Measurements from ENCODE around the gene DCAF15.
"Not testable (repeated sequence)": the region's sequence is repeated elsewhere in the genome, so short reads cannot be mapped to it uniquely, and the experiment has no call there.

DCAF15 gene

GRCh38 chr19:13959962-13960862 lies 7.9 kb downstream of the DCAF15 start:
- DNase-seq: no peak

- no peak for DNase-seq
Observed at GRCh38 chr19:13960863-13961784, 8.8 kb downstream of the DCAF15 start.

- DNase-seq: no peak
Observed at GRCh38 chr19:13961826-13962698, 9.8 kb downstream of the DCAF15 start.

DNA sequence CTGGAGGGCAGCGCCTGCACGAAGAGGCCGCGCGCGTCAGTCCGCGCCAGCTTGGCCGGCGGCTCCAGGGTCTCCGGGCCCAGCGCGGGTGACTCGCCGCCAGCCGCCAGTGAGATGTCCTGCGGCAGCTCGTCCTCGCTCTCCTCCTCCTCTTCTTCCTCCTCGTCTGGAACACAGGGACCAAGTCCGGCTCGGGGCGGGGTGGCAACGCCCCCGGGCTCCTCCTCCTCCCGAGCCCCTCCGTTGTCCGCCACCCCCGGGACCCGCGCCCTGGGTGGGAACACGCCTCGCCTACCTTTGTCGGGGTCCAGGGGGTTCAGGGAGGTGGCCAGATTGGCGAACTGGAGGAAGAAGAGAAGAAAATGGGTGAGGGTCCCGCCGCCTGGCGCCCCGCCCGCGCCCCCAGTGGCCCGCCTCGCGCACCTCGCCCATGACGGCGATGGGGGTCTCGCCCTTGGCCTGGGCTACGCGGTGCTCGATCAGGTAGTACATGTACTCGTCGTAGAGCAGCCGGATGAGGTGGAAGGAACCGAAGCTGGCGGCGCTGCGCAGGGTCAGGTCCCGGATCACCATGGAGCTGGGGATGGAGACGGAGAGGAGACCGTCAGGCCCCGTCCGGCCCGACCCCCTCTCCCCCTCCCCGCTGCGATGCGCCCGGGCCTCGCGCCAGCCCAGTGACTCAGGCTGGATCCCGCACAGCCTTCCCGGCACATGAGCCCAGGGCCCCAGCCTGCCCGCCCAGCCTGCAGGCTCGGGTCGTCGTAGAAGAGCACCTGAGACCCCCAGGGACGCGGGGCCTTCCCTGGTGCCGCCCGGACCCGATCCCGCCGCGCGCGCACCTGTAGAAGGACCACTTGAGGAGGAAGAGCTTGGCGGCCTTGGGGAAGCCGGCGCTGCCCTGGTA lies 10.6 kb downstream of the DCAF15 start:
- no peak for DNase-seq

GRCh38 chr19:13963603-13964105 lies 11.3 kb downstream of the DCAF15 start:
- DNase-seq: no peak

DNA sequence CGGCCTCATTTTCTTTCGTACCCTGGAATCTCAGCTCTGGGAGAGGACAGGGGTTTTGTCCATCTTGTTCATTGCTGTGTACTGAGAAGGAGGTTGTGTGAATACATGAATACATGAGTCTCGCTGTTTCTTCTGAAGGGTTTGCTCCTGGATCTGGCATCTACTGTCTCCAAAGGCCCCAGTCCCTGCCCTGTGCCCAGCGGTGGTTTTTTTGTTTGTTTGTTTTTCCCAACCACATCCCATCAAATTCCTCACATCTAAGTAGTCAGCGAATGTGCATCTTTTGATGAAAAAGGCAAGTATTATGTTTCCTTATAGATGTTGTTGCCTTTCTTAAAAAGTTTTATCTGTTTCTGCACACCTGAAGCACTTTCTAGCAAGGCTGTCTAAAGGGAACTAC lies 12.5 kb downstream of the DCAF15 start:
- no peak for DNase-seq

DNA sequence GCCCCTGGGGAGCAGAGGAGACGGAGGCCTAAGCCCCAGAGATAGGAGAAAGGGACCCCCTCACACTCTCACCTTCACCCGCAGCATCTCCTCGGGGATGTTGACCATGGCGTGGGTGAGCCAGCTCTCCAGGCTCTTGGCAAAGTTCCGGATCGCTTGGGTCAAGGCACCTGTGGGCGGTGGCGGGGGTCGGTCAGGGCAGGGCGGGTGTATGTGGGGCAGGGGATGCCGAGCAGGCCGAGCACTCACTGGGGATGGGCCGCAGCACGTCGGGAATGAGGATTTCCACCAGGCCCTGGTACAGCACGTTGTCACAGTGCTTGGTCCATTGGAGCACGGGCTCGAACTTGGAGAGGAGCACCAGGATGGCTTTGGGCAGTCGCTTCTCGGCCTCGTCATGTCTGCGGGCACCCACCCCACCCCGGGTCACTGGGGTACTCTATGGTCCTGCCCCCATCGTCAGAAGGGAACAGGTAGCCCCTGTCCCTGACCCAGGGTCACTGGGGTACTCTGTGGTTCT lies 13.1 kb downstream of the DCAF15 start:
- no peak for DNase-seq

DNA sequence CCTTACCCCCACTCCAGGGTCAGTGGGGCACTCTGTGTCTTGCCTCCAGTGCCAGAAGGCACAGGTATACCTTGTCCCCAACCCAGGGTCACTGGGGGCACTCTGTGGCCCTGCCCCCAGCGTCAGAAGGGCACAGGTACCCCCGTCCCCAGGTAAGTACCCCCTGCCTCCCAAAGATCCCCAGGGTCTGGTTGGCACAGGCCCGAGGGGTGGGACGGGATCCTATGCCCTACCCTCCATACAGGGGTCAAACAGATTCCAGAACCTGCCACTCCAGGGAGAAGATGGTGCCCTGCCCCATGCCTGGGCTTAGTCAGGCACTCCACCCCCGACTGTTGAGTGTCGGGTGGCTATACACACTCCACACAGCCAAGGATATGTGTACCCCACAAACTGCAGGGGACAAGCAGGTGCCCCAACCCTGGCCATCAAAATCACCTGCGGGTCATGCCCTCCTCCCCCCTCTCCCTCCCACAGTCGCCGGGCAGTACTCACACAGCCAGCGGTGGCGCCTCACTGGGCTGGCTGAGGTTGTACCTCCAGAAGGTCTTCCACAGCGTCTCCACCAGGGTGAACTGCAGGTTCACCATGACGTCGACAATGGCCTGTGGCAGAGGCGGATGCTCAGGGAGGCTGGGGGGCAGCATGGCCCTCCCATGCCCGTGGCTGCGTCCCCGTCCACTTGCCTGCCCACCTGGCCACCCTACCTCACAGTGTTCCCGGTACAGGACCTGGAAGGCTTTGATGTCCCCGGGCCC lies 13.8 kb downstream of the DCAF15 start:
- DNase-seq: no peak

GRCh38 chr19:13966684-13967128 lies 14.4 kb downstream of the DCAF15 start:
- DNase-seq: no peak

GRCh38 chr19:13967206-13967605 lies 14.9 kb downstream of the DCAF15 start:
- DNase-seq: not testable (repeated sequence)

DNA sequence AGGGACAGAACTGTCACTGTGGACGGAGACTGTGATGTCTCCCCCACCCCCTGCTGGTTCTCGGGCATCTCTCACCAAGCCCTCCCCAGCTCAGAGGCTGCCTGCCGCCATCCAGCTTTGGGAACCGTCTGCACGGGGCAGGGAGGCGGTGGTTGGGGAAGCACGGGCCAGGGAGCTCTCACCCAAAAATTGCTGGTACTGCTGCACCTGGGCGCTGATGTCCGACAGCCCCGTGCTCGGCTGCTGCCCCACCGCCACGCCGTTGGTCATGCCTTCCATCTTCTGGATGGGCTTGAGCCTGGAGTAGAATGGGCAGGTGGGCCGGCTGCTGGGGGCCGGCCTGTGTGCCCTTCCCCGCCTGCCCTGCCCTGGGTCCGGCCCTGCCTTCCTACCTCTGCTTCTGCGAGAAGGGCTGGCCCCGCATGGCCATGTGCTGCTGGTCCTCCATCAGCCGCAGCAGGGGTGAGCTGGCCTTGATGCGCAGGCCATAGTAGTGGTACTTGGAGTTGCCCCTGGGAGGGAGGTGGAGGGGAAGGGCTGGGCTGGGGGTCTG lies 16.1 kb downstream of the DCAF15 start:
- no peak for DNase-seq

- DNase-seq: no peak
Observed at GRCh38 chr19:13968999-13969398, 16.7 kb downstream of the DCAF15 start.

DNA sequence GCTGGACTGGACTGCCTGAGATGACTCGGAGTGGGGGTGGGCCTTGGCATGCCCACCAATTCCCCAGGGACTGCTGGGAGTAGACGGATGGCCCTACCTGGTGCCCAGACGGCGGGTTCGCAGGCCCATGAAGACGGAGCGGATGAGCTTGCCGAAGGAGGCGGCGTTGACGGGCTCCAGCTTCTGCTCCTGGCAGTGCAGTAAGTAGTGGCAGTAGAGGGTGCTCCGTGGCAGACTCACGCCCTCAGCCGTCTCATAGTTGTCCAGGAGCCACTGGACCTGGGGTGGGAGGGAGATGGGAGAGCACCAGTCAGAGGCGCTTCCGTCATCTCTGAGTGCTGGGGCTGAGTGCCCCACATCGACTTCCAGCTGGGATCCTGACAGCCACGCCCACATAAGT lies 17.6 kb downstream of the DCAF15 start:
- no peak for DNase-seq

- DNase-seq: not testable (repeated sequence)
Observed at GRCh38 chr19:13971868-13972267, 19.6 kb downstream of the DCAF15 start.

DNA sequence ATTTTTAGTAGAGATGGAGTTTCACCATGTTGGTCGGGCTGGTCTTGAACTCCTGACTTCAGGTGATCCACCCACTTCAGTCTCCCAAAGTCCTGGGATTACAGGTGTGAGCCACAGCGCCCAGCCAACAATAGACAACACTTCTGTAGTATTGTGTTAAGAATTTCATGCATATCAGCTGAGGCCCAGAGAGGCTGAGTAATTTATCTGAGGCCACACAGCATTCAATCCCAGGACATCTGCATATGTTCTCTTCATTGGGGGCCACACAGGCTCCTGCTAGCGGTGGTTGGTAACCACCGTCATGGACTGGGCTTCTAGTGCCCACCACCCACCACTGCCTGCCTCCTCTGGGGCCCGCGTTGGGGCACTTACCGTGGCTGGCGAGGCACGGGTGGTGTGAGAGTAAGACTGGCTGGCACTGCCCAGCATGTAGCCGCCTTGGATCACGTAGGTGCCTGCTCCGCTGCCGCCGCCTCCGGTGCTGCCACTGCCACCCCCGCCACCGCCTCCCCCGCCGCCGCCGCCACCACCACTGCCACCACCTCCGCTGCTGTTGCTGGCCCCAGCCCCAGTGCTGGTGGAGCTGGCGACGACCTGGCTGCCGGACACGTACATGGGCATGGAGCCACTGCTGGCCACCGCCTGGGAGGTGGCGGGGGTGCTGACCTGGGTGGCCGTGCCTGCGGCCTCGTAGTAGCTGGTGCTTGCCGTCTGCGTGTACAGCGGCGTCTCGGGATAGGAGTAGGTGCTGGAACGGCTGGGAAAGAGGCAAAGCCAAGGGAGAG lies 20.3 kb downstream of the DCAF15 start:
- DNase-seq: no peak

DNA sequence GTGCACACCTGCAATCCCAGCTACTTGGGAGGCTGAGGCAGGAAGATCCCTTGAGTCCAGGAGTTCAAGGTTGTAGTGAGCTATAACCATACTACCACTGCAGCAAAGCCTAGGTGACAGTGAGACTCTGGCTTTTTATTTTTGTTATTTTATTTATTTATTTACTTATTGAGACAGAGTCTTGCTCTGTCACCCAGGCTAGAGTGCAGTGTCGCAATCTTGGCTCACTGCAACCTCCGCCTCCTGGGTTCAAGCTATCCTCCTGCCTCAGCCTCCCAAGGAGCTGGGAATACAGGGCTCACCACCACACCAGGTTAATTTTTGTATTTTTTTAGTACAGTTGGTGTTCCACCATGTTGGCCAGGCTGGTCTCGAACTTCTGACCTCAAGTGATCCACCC lies 21.2 kb downstream of the DCAF15 start:
- DNase-seq: not testable (repeated sequence)

GRCh38 chr19:13974073-13974472 lies 21.8 kb downstream of the DCAF15 start:
- DNase-seq: no peak

- no peak for DNase-seq
Observed at GRCh38 chr19:13975870-13976269, 23.6 kb downstream of the DCAF15 start.

DNA sequence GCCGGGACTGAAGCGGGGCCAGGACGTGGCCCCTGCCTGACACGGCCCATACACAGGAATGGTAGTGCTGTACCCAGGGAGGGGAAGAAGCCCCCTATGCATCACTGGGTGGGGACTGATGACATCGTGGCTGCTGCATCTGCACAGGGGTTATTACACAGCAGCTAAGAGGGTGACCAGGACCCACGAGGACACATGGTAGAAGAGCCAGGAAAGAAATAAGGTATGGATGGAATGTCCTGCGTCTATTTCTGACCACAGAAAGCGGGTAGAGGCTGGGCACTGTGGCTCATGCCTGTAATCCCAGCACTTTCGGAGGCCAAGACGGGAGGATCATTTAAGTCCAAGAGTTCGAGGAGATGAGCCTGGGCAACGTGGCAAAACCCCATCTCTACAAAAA lies 24.1 kb downstream of the DCAF15 start:
- DNase-seq: no peak
